HUES6 (cell line): ENCODE measurements around the gene SLC22A13.
"Not testable (repeated sequence)": the region's sequence is repeated elsewhere in the genome, so short reads cannot be mapped to it uniquely, and the experiment has no call there.

ENCODE experiments used
- H3K27ac ChIP-seq: 2 replicates; pipeline ENCODE4 v1.7.0; 2013; ENCODE audit warnings: low read depth, mild to moderate bottlenecking, low read length, inconsistent platforms
- H3K27me3 ChIP-seq: 2 replicates; pipeline ENCODE4 v1.6.1; 2013; ENCODE audit warnings: low read length; ENCODE audit not compliant: control insufficient read depth, insufficient read depth
- H3K36me3 ChIP-seq: 2 replicates; pipeline ENCODE4 v1.6.1; 2013; ENCODE audit warnings: low read length; ENCODE audit not compliant: control insufficient read depth, insufficient read depth
- H3K4me1 ChIP-seq: 2 replicates; pipeline ENCODE4 v1.6.1; 2013; ENCODE audit warnings: low read length; ENCODE audit not compliant: control insufficient read depth, insufficient read depth
- H3K4me3 ChIP-seq: 2 replicates; pipeline ENCODE4 v1.5.1; 2013; ENCODE audit warnings: low read depth, low read length
- H3K9ac ChIP-seq: one replicate; pipeline ENCODE4 v1.6.1; 2013; ENCODE audit warnings: mild to moderate bottlenecking, low read length
- H3K9me3 ChIP-seq: 2 replicates; pipeline ENCODE4 v1.6.1; 2013; ENCODE audit warnings: low read depth, low read length; ENCODE audit not compliant: control insufficient read depth, insufficient read depth

Gene SLC22A13

GRCh38 chr3:38242812-38243211 is 22.8 kb upstream of the SLC22A13 start:
- not testable (repeated sequence) for H3K27ac ChIP-seq, H3K9me3 ChIP-seq, H3K27me3 ChIP-seq, H3K9ac ChIP-seq, H3K4me1 ChIP-seq, H3K4me3 ChIP-seq
- peaks cover 63% of the 10 kb centered on the region for H3K36me3 ChIP-seq

DNA sequence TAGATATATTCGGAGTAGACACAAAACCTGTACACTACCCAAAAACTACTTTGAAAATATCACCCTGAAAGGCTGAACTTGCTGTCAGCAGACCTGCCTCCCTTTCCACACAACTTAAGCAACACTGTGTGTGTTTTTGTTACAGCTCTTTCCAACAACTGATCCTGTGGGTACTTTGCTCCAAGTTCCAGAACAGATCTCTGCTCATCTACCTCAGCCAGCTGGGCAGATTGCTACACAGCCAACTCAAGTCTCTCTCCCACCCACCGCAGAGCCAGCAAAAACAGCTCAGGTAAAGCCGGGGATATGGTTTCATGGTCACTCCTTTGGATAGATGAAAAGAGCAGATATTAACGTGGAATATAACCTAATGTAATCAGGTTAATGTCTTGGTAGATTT is 19.7 kb upstream of the SLC22A13 start:
- Histone ChIP-seq H3K4me3 (no peak overlapping the region), H3K4me1 (no peaks in the 10 kb centered on the region), H3K27ac (no peak overlapping the region), H3K9ac (no peak overlapping the region), H3K9me3 (no peaks in the 10 kb centered on the region), H3K36me3 (peaks cover 67% of the 10 kb centered on the region), H3K27me3 (no peaks in the 10 kb centered on the region)

DNA sequence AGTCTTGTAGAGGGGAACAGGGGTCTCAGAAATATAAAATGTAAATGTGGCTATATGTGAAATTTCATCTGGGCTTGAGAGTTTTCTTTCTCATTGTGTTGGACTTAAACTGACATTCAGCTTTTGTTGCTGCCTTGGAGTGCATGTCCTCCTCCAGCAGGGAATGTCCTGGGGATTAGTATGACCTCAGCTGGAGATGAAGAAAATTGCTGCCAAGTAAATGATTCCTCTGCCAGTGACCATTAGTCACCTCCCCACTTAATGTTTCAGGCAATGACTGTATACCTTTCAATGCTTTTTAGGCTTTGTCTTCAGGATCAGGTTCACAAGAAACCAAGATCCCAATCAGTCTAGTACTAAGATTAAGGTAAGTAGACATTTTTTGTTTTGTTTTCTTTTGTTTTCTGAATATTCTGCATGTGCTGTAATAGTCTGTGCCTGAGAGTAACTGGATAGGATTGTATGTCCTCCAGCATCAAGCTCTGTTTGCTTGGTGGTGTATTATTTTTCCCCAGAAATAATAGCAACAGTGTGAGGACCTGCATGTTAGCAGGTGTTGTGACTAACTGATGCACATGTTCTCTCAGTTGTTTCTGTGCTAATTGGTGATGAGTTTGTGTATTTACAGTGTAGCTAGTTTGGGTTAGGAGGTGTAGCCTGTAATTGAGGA is 18.1 kb upstream of the SLC22A13 start:
- Histone ChIP-seq H3K36me3 (peaks cover 77% of the 10 kb centered on the region), H3K9me3 (no peaks in the 10 kb centered on the region), H3K4me1 (no peaks in the 10 kb centered on the region), H3K4me3 (no peak overlapping the region), H3K9ac (no peak overlapping the region), H3K27me3 (no peaks in the 10 kb centered on the region), H3K27ac (no peak overlapping the region)

DNA sequence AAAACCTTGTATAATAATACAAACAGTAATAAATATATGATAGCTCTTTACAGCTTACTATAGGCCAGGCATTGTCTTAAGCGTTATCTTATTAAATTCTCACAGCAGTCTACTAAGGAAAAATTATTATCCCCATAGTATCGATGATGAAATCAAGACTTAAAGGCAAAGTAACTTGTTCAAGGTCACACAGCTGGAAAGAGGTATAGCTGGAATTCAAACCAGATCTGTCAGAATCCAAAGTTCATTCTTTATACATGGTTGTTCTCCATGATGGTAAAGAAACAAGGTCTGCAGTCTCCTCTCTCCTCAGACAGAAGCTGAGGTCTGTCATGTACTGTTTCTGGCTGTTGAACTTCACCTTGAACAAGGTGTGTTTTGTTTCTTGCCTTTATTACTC is 15.4 kb upstream of the SLC22A13 start:
- Histone ChIP-seq H3K36me3 (peaks cover 91% of the 10 kb centered on the region), H3K9ac (no peak overlapping the region), H3K27ac (no peak overlapping the region), H3K4me1 (no peaks in the 10 kb centered on the region), H3K27me3 (no peaks in the 10 kb centered on the region), H3K9me3 (no peaks in the 10 kb centered on the region), H3K4me3 (no peak overlapping the region)

GRCh38 chr3:38251197-38251596 is 14.4 kb upstream of the SLC22A13 start:
- peaks cover 87% of the 10 kb centered on the region for H3K36me3 ChIP-seq

GRCh38 chr3:38253704-38254103 is 11.9 kb upstream of the SLC22A13 start:
- no peaks in the 10 kb centered on the region for H3K27me3 ChIP-seq

More at GRCh38 chr3:38251197-38251596, 14.4 kb upstream of the SLC22A13 start:
- Histone ChIP-seq H3K9ac (no peak overlapping the region), H3K27ac (no peak overlapping the region), H3K4me1 (no peaks in the 10 kb centered on the region), H3K4me3 (no peak overlapping the region), H3K27me3 (no peaks in the 10 kb centered on the region), H3K9me3 (no peaks in the 10 kb centered on the region)

GRCh38 chr3:38254872-38255271 is 10.7 kb upstream of the SLC22A13 start:
- Histone ChIP-seq H3K4me1 (no peaks in the 10 kb centered on the region), H3K27me3 (no peaks in the 10 kb centered on the region), H3K27ac (no peak overlapping the region), H3K36me3 (peaks cover 57% of the 10 kb centered on the region), H3K9ac (no peak overlapping the region), H3K9me3 (no peaks in the 10 kb centered on the region), H3K4me3 (no peak overlapping the region)

More at GRCh38 chr3:38253704-38254103, 11.9 kb upstream of the SLC22A13 start:
- no peak overlapping the region for H3K4me3 ChIP-seq
- no peaks in the 10 kb centered on the region for H3K4me1 ChIP-seq
- no peak overlapping the region for H3K27ac ChIP-seq
- H3K9me3 ChIP-seq, result no peaks in the 10 kb centered on the region
- H3K36me3 ChIP-seq, result peaks cover 69% of the 10 kb centered on the region
- H3K9ac ChIP-seq, result no peak overlapping the region

DNA sequence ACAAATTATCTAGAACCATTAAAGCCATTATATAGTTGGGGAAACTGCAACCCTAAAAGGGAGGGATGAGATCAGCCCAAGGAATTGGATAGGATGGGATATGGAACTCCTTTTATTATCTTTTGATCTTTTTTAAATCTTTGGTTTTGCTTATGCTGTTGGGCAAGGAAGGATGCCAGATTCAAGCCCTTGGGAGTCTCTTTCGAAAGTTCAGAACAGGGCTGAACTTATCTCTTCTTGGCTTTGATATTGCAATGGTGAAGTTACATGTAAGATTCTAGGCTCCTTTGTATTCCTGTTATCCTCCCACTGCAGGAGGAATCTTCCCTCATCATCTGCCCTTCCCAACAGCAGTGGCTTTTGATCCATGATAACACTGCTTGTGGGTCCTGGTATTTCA is 10.0 kb upstream of the SLC22A13 start:
- Histone ChIP-seq H3K9ac (no peak overlapping the region), H3K9me3 (no peaks in the 10 kb centered on the region), H3K27me3 (no peaks in the 10 kb centered on the region), H3K4me1 (no peaks in the 10 kb centered on the region), H3K36me3 (peaks cover 50% of the 10 kb centered on the region), H3K27ac (no peak overlapping the region), H3K4me3 (no peak overlapping the region)

DNA sequence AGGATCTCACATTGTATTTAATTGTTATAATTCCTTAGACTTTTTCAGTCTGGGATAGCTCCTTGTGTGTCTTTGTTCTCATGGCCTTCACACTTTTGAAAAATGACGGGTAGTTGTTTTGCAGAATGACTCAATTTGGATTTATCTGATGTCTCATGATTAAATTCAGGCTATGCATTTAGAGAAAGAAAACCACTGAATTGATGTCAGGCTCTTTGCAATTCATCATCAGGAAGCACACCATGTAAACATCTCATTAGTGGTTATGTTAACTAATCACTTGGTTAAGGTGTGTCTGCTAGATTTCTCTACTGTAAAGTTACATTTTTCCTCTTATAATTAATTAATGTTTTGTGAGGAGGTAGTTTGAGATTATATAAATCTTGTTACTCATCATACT is 8.0 kb upstream of the SLC22A13 start:
- no peaks in the 10 kb centered on the region for H3K27me3 ChIP-seq
- no peak overlapping the region for H3K27ac ChIP-seq
- no peak overlapping the region for H3K4me3 ChIP-seq
- H3K9me3 ChIP-seq, result no peaks in the 10 kb centered on the region
- H3K9ac ChIP-seq, result no peak overlapping the region
- H3K36me3 ChIP-seq, result peaks cover 31% of the 10 kb centered on the region
- no peaks in the 10 kb centered on the region for H3K4me1 ChIP-seq

GRCh38 chr3:38260474-38260873 is 5.1 kb upstream of the SLC22A13 start:
- H3K9me3 ChIP-seq, result no peaks in the 10 kb centered on the region
- H3K4me1 ChIP-seq, result peaks cover 3% of the 10 kb centered on the region; the same call in 1 of the 2 replicates
- H3K4me3 ChIP-seq, result no peak overlapping the region
- no peak overlapping the region for H3K9ac ChIP-seq
- H3K27ac ChIP-seq, result no peak overlapping the region
- peaks cover 4% of the 10 kb centered on the region; the same call in 1 of the 2 replicates for H3K36me3 ChIP-seq
- H3K27me3 ChIP-seq, result no peaks in the 10 kb centered on the region

GRCh38 chr3:38264353-38264771 is 1.2 kb upstream of the SLC22A13 start:
- no peak overlapping the region for H3K4me3 ChIP-seq
- H3K36me3 ChIP-seq, result no peaks in the 10 kb centered on the region; the same call in 1 of the 2 replicates
- no peak overlapping the region for H3K27ac ChIP-seq

More at GRCh38 chr3:38264353-38264771, 1.2 kb upstream of the SLC22A13 start:
- Histone ChIP-seq H3K4me1 (peaks cover 13% of the 10 kb centered on the region), H3K27me3 (no peaks in the 10 kb centered on the region), H3K9ac (no peak overlapping the region), H3K9me3 (no peaks in the 10 kb centered on the region)
